ENCODE results near the gene FAM3A. TPM values are rescaled to one million over a fixed set of nuclear protein-coding genes. Genes with fewer than 3 reads are reported as not detected.

The FAM3A gene
- total RNA-seq, 1 experiment from 2014 or later = 25.0 TPM

DNA sequence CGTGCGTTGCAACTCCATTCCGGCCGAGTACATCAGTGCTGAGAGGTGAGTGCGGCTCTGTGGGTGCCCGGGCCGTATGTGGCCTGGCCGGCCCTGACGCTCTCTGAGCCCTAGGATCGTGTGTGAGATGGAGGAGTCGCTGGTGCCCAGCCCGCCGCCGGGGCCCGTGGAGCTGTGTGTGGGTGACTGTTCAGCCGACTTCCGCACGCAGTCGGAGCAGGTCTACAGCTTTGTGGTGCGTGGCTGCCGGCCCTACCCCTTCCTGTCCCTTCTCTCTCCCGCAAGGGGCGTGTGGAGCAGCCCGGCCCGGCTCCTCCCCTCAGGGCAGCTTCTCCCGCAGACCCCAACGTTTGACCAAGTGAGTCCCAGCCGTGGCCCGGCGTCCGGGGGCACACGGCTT is 50.0 kb downstream of the FAM3A start:
- 0 out of 2 replicates have a peak, but pooled peaks cover 2% of the 10 kb centered on the region for H3K36me3 Mint-ChIP-seq
- no peak for DNase-seq (ENCODE audit: low spot score)
- no peak for TF ChIP-seq TCF7 (CRISPR knock-in tag; IDR thresholded peaks at IDR 0.05; ENCODE audit: low read depth)
- TF ChIP-seq E2F5 (CRISPR knock-in tag; IDR thresholded peaks at IDR 0.05) = no peak
- no peak for TF ChIP-seq ZSCAN18 (CRISPR knock-in tag; IDR thresholded peaks at IDR 0.05)
- no peak for TF ChIP-seq FOXJ3 (CRISPR knock-in tag; IDR thresholded peaks at IDR 0.05; ENCODE audit: borderline replicate concordance)
- no peak for TF ChIP-seq CTCF (IDR thresholded peaks at IDR 0.05)
- TF ChIP-seq, protein P1, sequence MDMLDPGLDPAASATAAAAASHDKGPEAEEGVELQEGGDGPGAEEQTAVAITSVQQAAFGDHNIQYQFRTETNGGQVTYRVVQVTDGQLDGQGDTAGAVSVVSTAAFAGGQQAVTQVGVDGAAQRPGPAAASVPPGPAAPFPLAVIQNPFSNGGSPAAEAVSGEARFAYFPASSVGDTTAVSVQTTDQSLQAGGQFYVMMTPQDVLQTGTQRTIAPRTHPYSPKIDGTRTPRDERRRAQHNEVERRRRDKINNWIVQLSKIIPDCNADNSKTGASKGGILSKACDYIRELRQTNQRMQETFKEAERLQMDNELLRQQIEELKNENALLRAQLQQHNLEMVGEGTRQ (CRISPR knock-in tag; IDR thresholded peaks at IDR 0.05) = no peak
- TF ChIP-seq GABPB1 (CRISPR knock-in tag; IDR thresholded peaks at IDR 0.05) = no peak
- TF ChIP-seq, protein P2, sequence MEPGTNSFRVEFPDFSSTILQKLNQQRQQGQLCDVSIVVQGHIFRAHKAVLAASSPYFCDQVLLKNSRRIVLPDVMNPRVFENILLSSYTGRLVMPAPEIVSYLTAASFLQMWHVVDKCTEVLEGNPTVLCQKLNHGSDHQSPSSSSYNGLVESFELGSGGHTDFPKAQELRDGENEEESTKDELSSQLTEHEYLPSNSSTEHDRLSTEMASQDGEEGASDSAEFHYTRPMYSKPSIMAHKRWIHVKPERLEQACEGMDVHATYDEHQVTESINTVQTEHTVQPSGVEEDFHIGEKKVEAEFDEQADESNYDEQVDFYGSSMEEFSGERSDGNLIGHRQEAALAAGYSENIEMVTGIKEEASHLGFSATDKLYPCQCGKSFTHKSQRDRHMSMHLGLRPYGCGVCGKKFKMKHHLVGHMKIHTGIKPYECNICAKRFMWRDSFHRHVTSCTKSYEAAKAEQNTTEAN (CRISPR knock-in tag; IDR thresholded peaks at IDR 0.05) = no peak
- TF ChIP-seq RORB (CRISPR knock-in tag; IDR thresholded peaks at IDR 0.05) = no peak
- TF ChIP-seq, protein P3, sequence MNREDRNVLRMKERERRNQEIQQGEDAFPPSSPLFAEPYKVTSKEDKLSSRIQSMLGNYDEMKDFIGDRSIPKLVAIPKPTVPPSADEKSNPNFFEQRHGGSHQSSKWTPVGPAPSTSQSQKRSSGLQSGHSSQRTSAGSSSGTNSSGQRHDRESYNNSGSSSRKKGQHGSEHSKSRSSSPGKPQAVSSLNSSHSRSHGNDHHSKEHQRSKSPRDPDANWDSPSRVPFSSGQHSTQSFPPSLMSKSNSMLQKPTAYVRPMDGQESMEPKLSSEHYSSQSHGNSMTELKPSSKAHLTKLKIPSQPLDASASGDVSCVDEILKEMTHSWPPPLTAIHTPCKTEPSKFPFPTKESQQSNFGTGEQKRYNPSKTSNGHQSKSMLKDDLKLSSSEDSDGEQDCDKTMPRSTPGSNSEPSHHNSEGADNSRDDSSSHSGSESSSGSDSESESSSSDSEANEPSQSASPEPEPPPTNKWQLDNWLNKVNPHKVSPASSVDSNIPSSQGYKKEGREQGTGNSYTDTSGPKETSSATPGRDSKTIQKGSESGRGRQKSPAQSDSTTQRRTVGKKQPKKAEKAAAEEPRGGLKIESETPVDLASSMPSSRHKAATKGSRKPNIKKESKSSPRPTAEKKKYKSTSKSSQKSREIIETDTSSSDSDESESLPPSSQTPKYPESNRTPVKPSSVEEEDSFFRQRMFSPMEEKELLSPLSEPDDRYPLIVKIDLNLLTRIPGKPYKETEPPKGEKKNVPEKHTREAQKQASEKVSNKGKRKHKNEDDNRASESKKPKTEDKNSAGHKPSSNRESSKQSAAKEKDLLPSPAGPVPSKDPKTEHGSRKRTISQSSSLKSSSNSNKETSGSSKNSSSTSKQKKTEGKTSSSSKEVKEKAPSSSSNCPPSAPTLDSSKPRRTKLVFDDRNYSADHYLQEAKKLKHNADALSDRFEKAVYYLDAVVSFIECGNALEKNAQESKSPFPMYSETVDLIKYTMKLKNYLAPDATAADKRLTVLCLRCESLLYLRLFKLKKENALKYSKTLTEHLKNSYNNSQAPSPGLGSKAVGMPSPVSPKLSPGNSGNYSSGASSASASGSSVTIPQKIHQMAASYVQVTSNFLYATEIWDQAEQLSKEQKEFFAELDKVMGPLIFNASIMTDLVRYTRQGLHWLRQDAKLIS (CRISPR knock-in tag; IDR thresholded peaks at IDR 0.05; ENCODE audit: borderline replicate concordance) = no peak
- TF ChIP-seq ZNF121 (CRISPR knock-in tag; IDR thresholded peaks at IDR 0.05) = no peak
- TF ChIP-seq, protein P4, sequence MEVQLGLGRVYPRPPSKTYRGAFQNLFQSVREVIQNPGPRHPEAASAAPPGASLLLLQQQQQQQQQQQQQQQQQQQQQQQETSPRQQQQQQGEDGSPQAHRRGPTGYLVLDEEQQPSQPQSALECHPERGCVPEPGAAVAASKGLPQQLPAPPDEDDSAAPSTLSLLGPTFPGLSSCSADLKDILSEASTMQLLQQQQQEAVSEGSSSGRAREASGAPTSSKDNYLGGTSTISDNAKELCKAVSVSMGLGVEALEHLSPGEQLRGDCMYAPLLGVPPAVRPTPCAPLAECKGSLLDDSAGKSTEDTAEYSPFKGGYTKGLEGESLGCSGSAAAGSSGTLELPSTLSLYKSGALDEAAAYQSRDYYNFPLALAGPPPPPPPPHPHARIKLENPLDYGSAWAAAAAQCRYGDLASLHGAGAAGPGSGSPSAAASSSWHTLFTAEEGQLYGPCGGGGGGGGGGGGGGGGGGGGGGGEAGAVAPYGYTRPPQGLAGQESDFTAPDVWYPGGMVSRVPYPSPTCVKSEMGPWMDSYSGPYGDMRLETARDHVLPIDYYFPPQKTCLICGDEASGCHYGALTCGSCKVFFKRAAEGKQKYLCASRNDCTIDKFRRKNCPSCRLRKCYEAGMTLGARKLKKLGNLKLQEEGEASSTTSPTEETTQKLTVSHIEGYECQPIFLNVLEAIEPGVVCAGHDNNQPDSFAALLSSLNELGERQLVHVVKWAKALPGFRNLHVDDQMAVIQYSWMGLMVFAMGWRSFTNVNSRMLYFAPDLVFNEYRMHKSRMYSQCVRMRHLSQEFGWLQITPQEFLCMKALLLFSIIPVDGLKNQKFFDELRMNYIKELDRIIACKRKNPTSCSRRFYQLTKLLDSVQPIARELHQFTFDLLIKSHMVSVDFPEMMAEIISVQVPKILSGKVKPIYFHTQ (CRISPR knock-in tag; IDR thresholded peaks at IDR 0.05) = no peak
- TF ChIP-seq ZNF138 (CRISPR knock-in tag; conservative IDR thresholded peaks at IDR 0.05) = no peak
- H3K4me1 Mint-ChIP-seq = no peaks in the 10 kb centered on the region
- H3K9me3 Mint-ChIP-seq = no peaks in the 10 kb centered on the region
- POLR2A ChIA-PET = no interaction called here
- H3K27ac Mint-ChIP-seq = no peak overlapping the region
- ATAC-seq = no peak
- no peak overlapping the region for H3K4me3 Mint-ChIP-seq
- H3K27me3 Mint-ChIP-seq (ENCODE audit: low read depth) = no peaks in the 10 kb centered on the region
- CTCF ChIA-PET = no interaction called here
